ENCODE data around the gene SLC30A4.
"Not testable (repeated sequence)": the region's sequence is repeated elsewhere in the genome, so short reads cannot be mapped to it uniquely, and the experiment has no call there.

Gene SLC30A4

GRCh38 chr15:45510758-45511280 is 11.7 kb downstream of the SLC30A4 start:
- no peak for DNase-seq (ENCODE audit: low spot score)

- not testable (repeated sequence) for DNase-seq (ENCODE audit: low spot score)
Measured at GRCh38 chr15:45507143-45507542, 15.4 kb downstream of the SLC30A4 start.

- DNase-seq (ENCODE audit: low spot score), result no peak
Measured at GRCh38 chr15:45499426-45499825, 23.1 kb downstream of the SLC30A4 start.

GRCh38 chr15:45498701-45499100 is 23.9 kb downstream of the SLC30A4 start:
- DNase-seq (ENCODE audit: low spot score), result no peak

GRCh38 chr15:45497261-45497660 is 25.3 kb downstream of the SLC30A4 start:
- no peak for DNase-seq (ENCODE audit: low spot score)

GRCh38 chr15:45496658-45497057 is 25.9 kb downstream of the SLC30A4 start:
- DNase-seq (ENCODE audit: low spot score), result no peak

- DNase-seq (ENCODE audit: low spot score), result no peak
Measured at GRCh38 chr15:45495588-45495987, 27.0 kb downstream of the SLC30A4 start.

GRCh38 chr15:45489690-45490238 is 32.8 kb downstream of the SLC30A4 start:
- no peak for DNase-seq (ENCODE audit: low spot score)

- peak; percentile 85 for DNase-seq (ENCODE audit: low spot score)
Measured at GRCh38 chr15:45486317-45486716, 36.2 kb downstream of the SLC30A4 start.

GRCh38 chr15:45481135-45481534 is 41.4 kb downstream of the SLC30A4 start:
- no peak for DNase-seq (ENCODE audit: low spot score)

GRCh38 chr15:45476410-45476809 is 46.1 kb downstream of the SLC30A4 start:
- DNase-seq (ENCODE audit: low spot score), result no peak

- DNase-seq (ENCODE audit: low spot score), result no peak
Measured at GRCh38 chr15:45474799-45475198, 47.8 kb downstream of the SLC30A4 start.

GRCh38 chr15:45473068-45473467 is 49.5 kb downstream of the SLC30A4 start:
- DNase-seq (ENCODE audit: low spot score), result no peak

GRCh38 chr15:45471151-45471550 is 51.4 kb downstream of the SLC30A4 start:
- no peak for DNase-seq (ENCODE audit: low spot score)

GRCh38 chr15:45469441-45469840 is 53.1 kb downstream of the SLC30A4 start:
- DNase-seq (ENCODE audit: low spot score), result no peak

GRCh38 chr15:45469027-45469426 is 53.5 kb downstream of the SLC30A4 start:
- DNase-seq (ENCODE audit: low spot score), result no peak

GRCh38 chr15:45468294-45468693 is 54.3 kb downstream of the SLC30A4 start:
- no peak for DNase-seq (ENCODE audit: low spot score)

GRCh38 chr15:45458746-45459403 is 63.7 kb downstream of the SLC30A4 start:
- DNase-seq (ENCODE audit: low spot score), result peak; percentile 83

GRCh38 chr15:45457641-45458539 is 64.7 kb downstream of the SLC30A4 start:
- peak; percentile 96 for DNase-seq (ENCODE audit: low spot score)

- DNase-seq (ENCODE audit: low spot score), result no peak
Measured at GRCh38 chr15:45457220-45457619, 65.3 kb downstream of the SLC30A4 start.

- DNase-seq (ENCODE audit: low spot score), result peak; percentile 55
Measured at GRCh38 chr15:45456212-45457106, 66.1 kb downstream of the SLC30A4 start.

GRCh38 chr15:45454814-45455213 is 67.7 kb downstream of the SLC30A4 start:
- DNase-seq (ENCODE audit: low spot score), result peak; percentile 72
